NCI-H69 (cell line): ENCODE results near the gene HDAC9.

Experiments used
- DNase-seq: peaks from one replicate; lab custom pipeline; 2025; lab: John Stamatoyannopoulos, UW

Gene HDAC9

DNA sequence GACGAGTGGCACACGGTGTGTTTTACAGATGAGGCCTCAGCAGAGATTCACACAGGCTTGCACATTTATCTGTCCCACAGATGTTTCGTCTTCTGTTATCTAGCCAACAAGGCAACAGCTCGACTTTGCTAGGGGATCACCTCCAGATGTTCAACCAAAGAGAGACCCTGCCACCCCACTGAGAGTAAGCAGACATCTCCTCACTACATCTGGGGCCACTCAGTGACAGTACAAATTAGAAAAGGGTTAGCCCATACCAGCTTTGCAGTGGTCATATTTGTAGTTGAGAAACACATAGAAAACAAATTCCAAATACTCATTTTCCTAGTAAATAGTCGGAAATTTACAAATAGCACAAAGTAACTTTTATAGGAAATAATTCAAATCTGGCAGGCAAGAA is 164.2 kb downstream of the HDAC9 start:
- DNase-seq: no peak

DNA sequence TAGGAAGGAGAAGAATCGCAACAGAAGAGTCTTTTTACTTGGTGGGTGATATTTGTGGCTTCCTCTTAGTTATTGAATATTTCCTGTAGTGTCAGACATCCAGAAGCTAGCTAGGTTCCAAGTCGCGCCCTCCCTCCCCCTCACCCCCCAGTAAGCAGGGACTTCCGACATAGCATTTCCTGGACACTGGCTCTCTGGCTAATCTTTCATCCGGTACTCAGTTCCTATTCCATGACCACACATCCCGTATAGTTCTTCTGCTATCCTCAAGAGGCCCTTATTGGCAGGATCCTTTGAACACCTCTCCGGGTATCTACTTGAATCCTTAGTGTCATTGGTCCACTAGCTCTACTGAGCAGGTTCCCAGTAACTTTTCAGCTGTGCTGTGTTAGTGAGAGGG is 167.8 kb downstream of the HDAC9 start:
- no peak for DNase-seq

DNA sequence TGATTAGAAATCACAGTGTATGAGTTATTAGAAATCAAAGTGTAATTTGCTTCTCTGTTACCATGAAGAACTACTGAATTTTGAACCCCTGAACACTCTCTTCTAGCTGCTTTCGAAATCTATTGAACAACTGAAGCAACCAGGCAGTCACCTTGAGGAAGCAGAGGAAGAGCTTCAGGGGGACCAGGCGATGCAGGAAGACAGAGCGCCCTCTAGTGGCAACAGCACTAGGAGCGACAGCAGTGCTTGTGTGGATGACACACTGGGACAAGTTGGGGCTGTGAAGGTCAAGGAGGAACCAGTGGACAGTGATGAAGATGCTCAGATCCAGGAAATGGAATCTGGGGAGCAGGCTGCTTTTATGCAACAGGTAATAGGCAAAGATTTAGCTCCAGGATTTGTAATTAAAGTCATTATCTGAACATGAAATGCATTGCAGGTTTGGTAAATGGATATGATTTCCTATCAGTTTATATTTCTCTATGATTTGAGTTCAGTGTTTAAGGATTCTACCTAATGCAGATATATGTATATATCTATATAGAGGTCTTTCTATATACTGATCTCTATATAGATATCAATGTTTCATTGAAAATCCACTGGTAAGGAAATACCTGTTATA is 170.7 kb downstream of the HDAC9 start:
- DNase-seq: peak; percentile 89

DNA sequence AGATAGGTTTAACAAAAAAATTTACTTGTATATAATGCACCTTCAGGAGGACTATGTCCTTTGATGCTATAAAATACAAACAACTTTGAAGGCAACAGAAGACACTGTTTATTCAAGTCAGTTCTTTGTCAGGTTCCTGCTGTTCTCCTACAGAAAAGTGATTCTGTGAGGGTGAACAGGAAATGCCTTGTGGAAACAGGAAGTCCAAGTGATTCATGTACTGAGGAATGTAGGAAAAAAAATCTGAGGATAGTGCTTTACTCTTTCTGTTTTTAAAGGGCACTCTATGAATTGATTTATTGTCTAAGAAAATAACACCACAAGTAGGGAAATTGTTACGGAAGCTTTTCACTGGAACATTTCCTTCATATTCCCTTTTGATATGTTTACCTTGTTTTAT is 171.9 kb downstream of the HDAC9 start:
- DNase-seq: peak; percentile 39

DNA sequence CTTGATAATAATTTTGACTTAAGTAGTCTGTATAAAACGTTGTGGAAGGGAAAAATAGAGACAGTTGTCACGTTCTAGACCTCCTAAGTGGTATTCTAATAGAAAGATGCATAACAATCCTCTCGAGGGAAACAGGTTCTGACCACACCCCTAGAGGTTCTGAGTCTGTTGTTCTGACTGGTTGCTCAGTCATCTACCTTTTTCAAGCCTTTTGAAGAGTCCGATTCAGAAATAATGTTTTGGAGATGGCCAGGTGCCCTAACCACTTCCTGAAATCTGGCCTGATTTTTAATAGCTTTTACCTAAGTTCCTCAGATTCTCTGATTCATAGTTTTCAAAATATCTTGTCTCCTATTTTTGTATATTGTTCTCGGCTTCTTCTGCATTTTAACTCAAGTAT is 175.6 kb downstream of the HDAC9 start:
- DNase-seq: no peak

DNA sequence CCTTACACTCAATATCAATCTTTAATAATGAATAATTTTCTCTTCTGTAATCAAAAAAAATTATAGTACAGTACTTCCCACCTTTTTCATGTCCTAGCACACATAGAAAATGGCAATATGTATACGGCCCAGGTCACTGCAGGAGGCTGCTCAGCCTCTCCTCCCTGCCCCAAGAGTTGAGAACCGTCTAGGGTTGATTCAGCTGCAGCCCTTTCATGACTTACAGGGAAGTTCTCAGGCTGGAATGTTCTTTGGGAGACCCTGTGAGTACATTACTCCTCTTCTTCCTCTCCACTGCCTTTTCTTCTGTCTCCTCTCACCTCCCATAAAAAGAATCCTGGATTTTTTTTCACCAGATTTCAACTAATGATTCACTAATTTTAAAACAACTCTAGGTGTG is 180.0 kb downstream of the HDAC9 start:
- DNase-seq: no peak

DNA sequence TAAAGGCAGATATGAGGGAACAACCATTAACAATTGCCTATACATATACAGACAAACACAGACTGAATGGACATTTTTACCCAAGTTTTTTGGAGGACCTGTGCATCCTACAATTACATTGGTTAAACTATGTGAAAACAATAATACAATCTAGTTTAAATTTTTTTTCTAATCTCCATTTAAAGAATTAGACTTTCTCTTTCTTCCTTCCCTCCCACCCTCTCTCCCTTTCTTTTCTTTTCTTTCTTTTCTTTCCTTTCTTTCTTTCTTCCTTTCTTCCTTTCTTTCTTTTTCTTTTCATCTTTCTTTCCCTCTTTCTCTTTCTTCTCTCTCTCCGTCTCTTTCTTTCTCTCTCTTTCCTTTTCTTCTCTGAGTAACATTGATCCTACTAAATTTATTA is 183.7 kb downstream of the HDAC9 start:
- no peak for DNase-seq

DNA sequence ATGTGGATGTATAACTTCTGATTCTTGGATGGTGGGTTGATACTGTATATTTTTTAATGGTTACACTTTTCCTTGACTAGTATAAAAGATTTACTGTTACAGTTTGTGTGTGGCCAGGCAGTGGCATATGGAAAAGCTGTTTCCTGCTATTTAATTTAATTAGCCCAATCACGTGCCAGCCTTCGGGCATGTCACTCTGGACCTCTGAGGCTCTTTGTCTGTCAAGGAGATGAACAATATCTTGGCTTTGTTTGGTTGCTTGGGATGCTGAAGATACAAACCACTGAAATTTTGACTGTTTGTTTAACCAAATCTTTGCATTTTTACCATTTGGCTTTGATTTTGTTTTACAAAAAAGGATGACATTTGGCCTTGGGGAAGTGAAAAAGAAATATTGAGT is 185.0 kb downstream of the HDAC9 start:
- DNase-seq: no peak

DNA sequence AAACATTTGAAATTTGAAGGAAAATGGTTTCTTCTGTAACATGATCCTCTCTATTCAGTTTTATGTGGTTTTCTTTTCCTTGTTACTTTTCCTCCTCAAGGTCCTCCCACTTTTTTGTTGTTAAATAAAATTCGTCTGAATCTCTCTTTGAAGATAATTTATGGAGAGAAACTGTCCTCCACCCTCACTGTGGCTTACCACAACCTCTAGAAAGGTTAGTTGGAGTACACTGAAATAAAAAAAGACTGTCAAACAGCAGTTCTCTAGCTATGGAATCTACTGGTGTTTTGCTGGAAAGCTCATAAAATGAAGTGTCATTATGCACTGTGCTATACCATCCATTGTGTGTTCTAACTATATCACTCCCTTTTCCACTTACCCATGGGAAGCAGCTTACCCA is 189.4 kb downstream of the HDAC9 start:
- DNase-seq: no peak

DNA sequence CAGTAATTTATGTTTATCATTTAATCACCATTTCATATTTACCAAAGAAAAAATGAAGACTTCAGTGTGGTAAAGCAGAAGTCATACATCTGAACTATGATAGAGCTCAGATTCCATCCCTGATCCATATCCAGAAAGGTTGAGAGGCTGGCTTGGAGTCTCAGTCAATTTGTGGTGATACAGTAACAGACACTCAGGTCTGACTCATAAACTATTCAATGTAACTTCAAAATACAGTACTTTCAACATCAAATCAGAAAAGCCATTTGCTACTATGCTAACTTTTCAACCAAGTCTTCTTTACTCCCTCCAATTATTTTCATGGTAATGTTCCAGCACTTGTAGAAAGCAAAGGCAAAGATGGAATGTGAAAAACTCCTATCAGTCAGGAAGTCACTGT is 190.4 kb downstream of the HDAC9 start:
- DNase-seq: no peak

DNA sequence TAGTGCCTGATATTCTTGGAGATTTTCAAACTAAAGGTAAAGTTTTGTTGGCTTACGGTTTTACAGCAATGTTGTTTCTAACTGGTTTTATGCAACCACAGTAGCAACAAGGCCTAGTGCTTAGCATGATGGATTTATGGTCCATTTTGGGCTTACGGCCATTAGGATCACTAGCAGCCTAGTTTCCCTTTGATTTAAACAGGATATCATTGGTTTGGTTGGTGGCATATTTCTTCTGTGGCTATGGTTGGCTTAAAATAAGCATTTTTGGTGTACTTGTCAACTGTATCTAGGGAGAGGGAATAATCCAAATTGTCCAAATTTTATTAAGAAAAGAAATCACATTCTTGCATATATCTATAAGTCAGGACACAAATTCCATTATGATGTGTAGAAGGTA is 194.0 kb downstream of the HDAC9 start:
- no peak for DNase-seq

DNA sequence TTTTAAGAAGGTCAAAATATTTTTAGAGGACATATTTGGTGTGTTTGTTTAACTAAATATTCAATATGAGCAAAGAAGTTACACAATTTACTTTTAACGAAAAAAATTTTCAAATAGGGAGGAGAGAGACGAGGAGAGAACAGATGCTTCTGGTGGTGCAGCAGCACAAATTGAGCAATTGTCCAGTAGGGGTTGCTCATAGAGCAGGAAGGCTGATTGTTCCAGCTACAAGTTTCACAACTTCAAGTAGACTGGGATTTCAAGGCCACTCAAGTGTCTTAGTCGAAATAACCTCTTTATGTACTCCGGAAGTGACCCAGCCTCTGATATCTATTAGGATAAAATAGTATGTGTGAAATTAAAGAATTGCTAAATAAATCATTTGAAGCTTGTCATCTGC is 197.9 kb downstream of the HDAC9 start:
- peak; percentile 59 for DNase-seq

DNA sequence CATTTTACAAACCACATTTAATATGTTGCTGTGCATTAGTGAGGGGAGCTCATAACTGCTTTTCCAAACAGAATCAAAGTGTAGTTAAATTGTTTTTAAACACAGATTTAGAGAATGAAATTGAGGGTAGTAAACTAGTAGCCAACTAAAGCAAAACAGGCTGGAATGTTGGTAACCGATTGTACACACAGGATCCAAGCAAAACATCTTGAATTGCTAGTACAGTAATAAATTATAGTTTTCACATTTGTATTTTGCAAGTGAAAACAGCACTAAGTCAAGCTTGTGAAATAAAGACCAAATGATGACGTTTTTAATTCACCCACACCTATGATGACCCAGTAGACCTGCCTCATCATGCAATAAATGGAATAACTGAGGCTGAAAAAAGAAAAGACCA is 198.3 kb downstream of the HDAC9 start:
- DNase-seq: no peak

DNA sequence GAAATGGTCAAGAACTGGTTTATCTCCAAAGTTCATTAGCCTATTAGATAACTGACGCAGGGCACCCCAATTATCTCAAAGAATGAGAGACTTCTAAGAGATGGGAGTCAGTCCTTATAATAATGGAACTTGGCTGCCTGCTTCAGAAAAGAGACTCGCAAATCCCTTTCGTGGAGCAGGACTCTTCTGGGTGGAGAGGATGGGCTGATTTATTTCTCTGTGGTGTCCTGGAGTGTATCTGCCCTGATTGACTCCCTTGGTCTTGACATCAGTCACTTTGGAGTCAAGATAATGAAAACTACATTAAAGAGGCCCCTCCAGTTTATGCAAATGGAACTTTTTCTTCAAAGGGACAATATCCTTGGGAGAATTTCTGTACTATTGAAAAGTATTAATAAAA is 198.9 kb downstream of the HDAC9 start:
- DNase-seq: no peak

DNA sequence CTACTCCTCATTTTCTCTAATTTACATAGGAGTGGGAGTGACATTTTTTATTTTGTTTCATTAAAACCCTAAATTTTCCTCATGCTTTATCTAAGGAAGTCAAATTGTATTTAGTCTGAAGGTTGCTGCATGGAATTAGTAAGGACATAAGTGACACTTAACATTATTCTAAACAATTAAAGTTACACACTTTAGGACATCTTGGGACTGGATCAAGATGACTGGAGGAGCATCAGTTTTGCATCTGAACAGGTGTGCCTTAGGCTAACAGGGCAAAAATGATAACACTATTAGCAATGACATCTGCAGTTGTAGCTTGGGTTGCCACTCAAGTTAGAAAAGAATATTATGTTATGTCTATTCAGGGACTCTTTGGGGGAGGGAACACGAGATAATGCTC is 199.4 kb downstream of the HDAC9 start:
- no peak for DNase-seq

DNA sequence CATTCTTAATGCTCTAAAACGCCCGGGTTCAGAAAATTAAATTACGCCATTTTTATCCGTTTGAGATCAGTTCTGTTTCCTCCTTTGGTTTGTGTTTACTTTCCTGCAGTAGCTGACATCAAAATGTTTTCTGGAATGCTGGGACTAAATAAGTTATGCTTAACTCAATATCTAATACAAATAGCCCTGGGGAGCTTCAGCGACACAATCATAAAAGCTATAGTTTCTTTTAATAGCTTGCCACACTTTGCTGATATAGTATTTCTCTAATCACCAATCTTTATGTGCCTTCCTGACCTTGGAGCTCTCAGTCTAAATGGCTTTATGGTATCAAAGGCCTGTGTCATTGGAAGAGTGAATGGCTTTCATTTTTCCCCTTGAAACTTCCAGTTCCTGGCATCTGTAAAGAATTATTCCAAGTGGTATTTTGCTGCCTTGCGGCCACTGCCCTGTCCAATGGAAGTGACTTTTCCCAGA is 202.7 kb downstream of the HDAC9 start:
- DNase-seq: no peak

DNA sequence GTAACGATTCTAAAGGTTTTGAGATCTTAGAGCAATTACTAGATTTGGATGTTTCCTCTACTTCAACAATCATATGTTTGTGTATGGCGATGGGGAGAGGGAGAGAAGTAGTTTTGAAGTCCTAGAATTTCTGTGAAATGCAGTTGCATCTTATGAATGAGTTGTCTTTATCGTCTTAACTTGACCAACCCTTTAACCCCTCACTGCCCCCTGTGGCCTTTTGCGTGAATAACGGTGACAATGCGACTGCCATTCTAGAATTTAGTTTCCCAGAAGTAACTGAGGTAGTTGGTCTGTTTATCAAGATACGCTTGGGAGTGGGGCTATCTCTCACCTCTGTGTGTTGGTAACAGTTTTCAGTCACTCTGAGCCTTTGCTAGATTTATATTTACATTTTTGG is 204.6 kb downstream of the HDAC9 start:
- peak; percentile 12 for DNase-seq

DNA sequence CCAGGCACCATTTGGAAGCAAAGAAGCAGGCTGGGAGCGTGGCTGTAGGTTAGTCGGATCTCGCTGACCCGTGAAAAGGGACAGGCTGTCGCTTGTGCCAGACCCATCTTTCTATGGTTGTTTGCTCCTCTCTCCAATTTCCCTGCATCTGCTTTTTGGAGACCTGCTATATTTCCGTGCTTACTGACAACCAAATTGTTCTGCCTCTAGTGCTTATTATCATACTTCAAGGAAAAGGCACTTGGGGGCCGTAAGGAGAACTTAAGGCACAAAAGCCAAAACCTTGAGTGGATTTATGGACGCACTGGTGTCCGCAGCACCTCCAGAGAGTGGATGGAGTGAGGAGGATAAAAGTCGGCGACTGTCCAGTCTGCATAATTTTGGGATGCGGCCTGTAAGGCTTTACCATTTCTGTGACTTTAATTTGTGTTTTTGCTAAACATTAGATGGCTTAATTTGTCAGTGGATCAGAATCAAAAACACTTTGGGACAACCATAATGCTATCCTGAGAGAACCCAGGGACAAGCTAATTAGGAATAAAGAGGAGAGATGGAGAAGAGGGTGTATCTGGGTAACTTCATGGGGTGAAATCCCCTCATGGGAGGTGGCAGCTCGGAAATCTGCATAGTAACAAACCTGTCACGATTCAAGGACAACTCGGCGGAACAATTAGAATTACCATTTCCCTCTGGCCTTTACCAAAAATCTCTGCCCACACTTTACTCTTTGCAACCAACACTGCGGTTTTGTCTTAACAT is 206.7 kb downstream of the HDAC9 start:
- DNase-seq: peak; percentile 19

DNA sequence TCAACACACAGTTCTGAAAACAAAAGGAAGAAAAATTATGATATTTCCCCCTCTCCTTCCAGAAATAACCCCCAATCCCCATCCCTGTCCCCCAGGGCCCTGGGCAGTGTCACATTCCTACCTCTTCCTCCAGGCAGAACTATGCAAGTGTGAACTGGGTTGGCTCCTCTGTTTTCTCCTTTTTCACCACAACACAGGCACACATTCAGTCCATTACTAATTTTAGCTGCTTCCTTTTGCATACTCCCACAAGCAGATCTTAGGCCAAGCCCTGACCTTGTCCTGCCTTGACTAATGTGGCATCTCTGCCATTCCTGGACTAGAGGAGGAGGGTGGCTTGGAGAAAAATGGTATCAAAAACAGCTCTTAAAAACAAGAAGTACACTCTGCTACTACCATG is 208.1 kb downstream of the HDAC9 start:
- no peak for DNase-seq

DNA sequence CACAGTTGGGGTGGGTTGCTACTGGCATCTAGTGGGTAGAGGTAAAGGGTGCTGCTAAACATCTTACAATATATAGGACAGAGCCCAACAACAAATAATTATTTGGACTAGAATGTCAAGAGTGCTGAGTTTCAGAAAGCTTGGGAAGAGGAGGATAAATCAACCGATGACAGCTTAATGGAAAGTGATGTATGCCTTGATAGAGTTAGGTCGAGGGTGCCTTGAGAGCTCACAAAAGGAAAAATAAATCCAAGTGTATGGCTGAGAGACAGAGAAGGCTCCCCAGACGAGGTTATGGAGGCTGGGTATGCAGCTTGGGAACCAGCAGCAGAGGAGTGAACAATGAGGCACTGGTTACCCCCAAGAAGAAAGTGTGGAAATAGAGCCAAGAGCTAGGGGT is 211.1 kb downstream of the HDAC9 start:
- DNase-seq: peak; percentile 38

DNA sequence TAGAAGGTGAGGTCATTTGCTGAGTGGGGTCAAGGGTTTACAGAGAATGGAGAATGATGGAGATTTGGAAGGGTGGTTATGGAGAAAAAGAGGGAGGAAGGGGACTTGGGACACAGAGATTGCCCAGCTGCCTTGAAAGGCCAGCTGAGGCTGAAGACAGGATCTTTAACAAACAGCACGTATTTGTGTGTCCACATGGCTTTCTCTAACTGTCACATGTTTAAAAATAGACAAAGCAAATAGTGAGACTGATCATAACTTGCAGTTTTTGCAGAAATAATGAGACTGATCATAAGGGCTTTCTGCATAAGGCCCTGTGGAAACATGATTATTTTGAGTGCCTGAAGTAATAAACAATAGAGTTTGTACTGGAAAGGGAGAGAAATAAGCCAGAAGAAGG is 212.7 kb downstream of the HDAC9 start:
- no peak for DNase-seq

DNA sequence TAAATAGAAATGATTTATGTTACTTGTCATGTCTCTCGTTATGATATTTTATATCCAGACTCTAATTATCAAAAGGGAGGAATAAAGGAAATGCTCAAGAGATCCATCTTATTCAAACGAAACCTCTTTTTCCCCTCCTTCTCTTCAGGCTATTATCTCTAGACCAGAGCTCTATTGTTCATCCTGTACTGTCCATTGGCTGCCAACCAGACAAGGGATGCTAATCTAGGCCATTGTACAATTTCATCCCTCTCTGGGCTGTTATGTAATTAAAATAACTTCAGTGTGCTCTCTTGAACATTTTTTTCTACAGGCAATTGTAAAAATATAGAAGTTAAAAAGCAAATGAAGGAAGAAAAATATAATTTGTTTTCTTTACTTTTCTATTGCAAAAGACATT is 220.4 kb downstream of the HDAC9 start:
- peak; percentile 39 for DNase-seq

DNA sequence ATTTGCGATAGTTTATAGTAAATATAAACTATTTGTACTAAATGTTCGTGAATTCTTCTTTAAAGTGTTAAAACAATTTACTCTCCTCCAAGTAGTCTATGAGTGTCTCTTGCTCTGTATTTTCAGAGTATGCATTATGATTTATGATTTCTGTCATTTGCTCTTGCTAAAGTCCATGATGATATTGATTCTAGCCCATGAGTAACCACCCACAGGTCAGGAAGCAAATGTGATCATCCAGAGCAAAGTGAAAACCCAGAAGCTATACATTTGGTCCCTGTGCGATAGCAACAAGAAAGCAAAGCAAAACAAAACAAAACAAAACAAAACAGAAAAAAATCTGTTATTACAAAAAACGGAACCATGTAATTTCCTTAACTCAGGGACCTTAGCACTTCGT is 225.9 kb downstream of the HDAC9 start:
- peak; percentile 13 for DNase-seq

DNA sequence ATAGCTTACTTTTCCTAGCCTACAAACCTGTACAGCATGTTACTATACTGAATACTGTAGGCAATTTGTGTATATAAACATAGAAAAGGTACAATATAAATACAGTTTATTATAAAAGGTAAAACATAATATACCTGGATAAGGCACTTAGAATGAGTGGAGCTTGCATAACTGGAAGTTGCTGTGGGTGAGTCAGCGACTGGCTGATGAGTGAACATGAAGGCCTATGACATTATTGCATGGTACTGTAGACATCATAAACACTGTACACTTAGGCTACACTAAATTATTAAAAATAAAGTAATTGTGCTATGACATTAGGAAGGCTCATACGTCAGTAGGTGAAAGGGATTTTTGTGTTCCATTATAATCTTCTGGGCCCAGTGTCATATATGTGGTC is 228.8 kb downstream of the HDAC9 start:
- DNase-seq: no peak
